Suprapubic skin (tissue), 4 donors: ENCODE data around the gene GARIN5A.

Source experiments
- CTCF ChIP-seq, 2 donors: fragments of 200-600 bp in 1 of 2; fragments of 450-650 bp in 1 of 2; sonication (generic) in 1 of 2; IDR thresholded peaks; one replicate each; pipeline ENCODE4 v1.5.1; 2016 to 2019; ENCODE audit warnings: antibody characterized with exemption in 2 of 2, mild to moderate bottlenecking in 1 of 2, moderate library complexity in 1 of 2
- EP300 ChIP-seq: sonication (generic); formaldehyde crosslinking; IDR thresholded peaks from one replicate; pipeline ENCODE4 v1.6.1; 2017; ENCODE audit warnings: antibody characterized with exemption
- POLR2A ChIP-seq, 2 donors: fragments of 450-650 bp; IDR thresholded peaks; one replicate each; pipeline ENCODE4 v1.6.1; 2017; ENCODE audit warnings: antibody characterized with exemption in 2 of 2, mild to moderate bottlenecking in 2 of 2, moderate library complexity in 2 of 2
- POLR2AphosphoS5 ChIP-seq, 3 donors: sonication (generic); formaldehyde crosslinking; IDR thresholded peaks; one replicate each; pipeline ENCODE4 v1.6.1; 2017; ENCODE audit warnings: antibody characterized with exemption in 3 of 3

- no peak for TF ChIP-seq POLR2A (IDR thresholded peaks at IDR 0.05)
- no peak for TF ChIP-seq POLR2AphosphoS5 (IDR thresholded peaks at IDR 0.05)
- no peak for TF ChIP-seq CTCF (IDR thresholded peaks at IDR 0.05)
- no peak for TF ChIP-seq EP300
Measured at GRCh38 chr19:50419022-50419579, 57.5 kb downstream of the GARIN5A start.
